ENCODE measurements around the gene C1QL1.
"Not testable (repeated sequence)": the region's sequence is repeated elsewhere in the genome, so short reads cannot be mapped to it uniquely, and the experiment has no call there.

Gene C1QL1

DNA sequence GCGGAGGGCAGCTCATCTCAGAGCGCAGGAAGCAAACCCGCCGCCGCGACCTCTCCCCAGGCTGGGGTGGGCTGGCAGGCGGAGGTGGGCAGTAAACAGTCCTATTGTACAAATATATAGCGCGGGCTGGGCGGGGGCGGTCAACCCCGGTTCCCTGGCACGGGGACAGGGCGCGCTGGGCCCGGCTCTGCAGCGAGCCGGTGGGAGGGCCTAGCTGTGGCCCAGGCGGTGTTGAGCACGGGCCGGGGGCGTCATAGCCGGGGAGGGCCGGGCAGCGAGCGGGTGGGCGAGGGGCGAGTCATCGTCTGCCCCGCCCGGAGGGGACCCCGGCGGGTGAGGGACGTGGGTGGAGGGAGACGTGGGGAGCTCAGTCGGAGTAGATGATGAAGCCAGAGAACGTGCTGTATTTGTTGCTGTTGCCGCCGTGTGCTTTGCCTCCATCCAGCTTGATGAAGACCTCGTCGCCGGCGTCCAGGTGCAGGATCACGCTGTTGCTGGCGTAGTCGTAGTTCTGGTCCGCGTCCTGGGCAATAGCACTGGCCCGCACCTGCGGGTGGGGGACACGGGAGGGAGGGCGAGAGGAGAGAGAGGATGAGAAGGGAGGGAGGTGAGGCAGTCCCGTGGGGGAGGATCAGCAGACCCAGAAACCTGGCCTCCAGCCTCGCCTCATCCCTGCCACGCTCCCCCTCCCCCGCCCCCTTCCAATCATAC is 8.1 kb downstream of the C1QL1 start:
- DNase-seq, result no peak

- DNase-seq, result no peak
These were observed 10.8 kb downstream of the C1QL1 start for GRCh38 chr17:44956998-44957981.

DNA sequence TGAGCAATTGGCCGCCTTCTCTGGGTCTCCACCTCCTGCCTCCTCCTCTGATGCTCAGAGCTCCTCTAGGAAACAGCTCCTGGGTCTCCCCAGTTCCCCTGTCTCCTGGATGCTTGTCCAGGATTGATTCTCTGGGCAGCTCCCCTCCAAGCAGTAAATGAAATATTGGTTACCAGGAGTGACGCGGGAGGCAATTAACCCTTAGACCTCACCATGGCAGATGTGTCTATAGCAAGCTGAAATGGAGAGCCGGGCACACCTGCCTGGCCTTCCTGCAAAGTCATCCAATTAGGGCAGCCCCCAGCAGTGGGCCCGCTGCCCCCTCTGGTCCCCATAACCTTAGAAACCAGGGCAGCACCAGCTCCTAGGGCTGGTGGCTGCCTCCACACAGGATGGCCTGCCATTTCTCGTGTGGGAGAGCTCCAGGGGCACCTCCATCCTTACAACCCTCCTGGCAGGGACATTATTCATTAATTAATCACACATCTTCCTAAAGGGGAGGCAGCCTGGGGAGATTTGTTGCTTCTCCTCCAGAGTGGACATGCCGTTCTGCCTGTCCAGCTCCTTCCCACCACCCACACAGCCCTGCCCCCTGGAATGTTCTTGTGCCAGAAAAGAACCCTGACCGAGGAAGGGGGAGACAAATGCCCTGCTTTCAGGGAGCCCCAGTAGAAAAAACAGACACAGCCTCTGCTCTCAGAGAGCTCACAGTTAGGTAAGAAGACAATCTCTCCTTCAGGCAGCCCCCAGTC is 12.3 kb downstream of the C1QL1 start:
- DNase-seq, result no peak

DNA sequence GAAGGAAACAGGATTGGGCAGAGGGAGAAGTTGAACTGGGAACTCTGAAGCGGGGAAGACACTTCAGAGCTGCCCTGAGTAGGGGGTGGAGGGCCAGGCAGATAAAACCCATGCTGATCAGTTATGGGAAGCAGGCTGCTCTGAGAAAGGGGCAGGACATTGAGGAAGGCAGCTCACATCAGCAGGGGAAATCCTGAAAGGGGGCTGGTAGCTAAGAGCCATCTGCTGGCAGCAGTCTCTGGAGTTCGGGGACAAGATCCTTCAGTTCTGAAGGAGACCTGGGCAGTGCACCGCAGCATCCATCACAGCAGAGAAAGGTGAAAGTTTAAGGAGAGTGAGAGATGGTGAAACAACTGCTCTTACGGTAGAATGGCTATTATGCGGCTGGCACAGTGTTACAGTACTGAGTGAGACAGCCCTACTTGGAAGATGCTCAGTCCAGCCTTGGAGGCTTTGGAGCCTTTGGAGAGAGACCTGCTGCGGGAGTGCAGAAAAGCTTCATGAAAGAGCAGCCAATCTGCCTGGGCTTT is 15.1 kb downstream of the C1QL1 start:
- no peak for DNase-seq

- no peak for DNase-seq
These were observed 19.7 kb downstream of the C1QL1 start for GRCh38 chr17:44948315-44948795.

- peak; percentile 97 for DNase-seq
These were observed 20.4 kb downstream of the C1QL1 start, which contains the start of gene KIF18B for GRCh38 chr17:44947461-44948314. Gene KIF18B, minus strand, starts transcription at chr17:44947773. Its CDS starts 11,429 bp downstream, at chr17:44936344.

- DNase-seq, result not testable (repeated sequence)
These were observed 22.5 kb downstream of the C1QL1 start for GRCh38 chr17:44945652-44946051.

DNA sequence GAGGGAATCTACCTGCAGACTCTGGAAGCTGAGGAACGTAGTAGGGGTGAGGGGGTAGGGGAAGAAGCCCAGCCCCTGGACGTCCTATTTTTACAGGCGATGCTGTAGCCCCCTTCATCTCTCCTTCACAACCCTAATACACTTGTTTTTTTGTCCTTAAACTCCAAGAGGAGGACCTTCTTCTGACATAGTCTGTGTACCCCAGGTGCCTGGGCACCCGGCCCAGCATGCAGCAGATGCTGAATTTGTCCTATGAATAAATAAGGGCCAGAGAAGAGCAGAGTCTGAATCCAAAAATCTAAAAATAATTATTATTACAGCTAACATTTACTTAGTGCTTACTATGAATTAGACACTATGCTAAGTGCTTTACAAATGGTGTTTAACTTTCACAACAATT is 25.6 kb downstream of the C1QL1 start:
- no peak for DNase-seq

DNA sequence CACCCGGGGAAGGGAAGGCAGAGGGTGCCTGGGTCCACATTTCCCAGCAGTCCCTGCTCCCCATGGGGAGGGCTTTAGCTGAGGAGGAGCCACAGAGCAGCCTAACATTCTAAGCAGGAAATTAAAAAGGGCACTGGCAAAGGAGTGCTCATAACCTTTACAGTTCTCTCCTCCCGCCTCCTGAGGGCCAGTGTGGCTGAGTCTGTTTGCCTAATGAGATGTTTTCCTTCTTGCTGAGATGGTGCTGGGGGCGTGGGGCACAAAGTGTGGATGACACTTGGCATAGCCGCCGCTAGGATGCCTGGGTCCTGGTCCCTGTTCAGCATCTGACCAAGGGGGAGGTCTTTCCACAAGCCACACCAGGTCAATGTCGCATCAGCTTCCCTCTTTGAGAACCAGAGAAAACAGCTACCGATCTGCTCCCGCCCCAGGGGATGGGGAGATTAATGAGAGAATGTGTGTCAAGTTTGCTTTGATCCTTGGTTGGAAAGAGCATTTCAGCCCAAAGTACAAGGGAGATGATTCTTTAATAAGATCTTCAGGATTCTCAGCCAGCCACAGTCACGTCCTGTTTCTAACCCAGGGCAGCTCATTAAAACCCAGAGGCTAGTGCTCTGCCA is 26.3 kb downstream of the C1QL1 start:
- no peak for DNase-seq

- no peak for DNase-seq
These were observed 27.3 kb downstream of the C1QL1 start for GRCh38 chr17:44940768-44941167.

GRCh38 chr17:44940317-44940716 is 27.8 kb downstream of the C1QL1 start:
- DNase-seq, result no peak

- DNase-seq, result no peak
These were observed 33.0 kb downstream of the C1QL1 start for GRCh38 chr17:44935116-44935515.

DNA sequence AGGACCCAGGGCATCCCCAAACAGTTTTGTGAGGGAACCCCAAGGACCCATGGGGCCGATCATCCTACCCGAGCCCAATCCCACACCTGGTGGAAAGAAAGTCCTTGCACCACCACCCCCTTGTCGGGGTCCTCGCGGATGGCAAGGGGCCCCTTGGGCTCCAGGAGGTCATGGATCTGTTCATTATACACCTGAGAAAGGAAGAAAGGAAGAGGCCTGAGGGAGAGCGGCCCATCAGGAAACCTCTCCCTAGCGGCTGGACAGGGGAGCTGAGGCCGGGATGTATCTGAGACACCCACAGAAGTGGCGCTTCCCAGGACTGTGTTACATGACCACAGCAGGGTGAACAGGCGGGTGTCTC is 33.4 kb downstream of the C1QL1 start:
- no peak for DNase-seq

GRCh38 chr17:44933824-44934744 is 34.0 kb downstream of the C1QL1 start:
- no peak for DNase-seq

DNA sequence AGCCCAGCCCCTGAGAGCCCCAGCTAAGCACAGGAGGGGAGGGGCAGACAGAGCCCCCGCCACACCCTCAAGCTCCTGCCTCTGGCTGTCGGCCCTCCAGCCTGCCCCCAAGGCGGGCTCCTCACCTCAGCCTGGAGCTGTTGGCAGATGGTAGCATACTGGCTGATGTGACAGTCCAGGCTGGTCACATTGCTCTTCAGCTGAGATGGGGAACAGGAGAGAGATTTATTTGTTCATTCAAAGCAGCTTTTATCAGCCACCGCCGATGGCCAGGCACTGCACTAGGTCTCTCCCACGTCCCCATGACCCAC is 35.4 kb downstream of the C1QL1 start:
- no peak for DNase-seq

DNA sequence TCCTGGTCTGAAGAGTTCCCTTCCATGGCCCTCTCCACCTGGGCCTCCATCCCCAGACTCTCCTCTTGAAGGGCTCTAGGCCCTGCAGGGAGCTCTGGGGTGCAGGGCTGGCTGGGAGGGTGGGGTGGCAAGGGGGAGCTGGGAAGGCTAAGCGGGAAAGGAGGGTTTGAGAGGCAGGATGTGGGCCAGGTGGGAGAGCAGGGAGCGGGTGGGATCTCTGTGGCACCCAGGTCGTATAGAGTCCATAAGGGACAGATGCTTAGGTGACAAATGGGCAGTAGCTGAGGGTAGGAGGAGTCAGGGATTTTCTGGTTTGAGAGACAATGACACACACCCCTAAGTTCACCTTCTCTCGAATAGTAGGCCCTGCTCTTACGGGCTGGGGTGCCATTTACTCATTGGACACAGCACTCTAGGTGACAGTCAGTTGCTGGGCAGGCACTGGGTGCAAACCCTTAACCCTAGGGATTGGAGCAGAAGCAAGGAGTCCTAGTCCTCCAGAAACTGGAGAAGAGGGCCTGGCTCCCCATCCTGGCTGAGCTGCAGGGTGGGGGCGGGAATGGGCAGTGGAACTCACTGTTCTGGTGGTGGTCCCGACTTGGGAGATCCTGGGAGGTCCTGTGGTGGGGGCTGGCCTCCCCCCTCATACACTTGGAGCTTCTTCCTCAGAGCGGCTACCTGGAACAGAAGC is 35.9 kb downstream of the C1QL1 start:
- no peak for DNase-seq

GRCh38 chr17:44931376-44931775 is 36.7 kb downstream of the C1QL1 start:
- DNase-seq, result no peak

DNA sequence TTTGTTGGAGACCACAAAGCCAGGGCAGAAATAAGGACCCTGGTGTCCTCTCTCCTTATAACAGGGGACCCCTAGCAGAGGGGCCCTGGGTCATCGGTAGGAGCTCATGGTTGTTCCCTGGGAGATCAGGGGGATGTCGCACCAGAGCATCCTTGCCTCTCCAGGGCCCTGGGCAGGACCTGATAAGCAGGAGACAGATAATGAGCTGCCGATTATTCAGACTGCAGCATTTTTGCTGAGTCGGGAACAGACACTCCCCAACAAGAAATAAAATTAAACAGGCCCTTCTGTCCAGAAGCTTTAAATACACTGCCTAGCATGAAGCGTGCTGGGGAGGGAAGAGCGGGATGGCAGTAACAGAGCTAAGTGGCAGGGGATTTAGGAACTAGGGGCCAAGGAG is 37.4 kb downstream of the C1QL1 start:
- no peak for DNase-seq

DNA sequence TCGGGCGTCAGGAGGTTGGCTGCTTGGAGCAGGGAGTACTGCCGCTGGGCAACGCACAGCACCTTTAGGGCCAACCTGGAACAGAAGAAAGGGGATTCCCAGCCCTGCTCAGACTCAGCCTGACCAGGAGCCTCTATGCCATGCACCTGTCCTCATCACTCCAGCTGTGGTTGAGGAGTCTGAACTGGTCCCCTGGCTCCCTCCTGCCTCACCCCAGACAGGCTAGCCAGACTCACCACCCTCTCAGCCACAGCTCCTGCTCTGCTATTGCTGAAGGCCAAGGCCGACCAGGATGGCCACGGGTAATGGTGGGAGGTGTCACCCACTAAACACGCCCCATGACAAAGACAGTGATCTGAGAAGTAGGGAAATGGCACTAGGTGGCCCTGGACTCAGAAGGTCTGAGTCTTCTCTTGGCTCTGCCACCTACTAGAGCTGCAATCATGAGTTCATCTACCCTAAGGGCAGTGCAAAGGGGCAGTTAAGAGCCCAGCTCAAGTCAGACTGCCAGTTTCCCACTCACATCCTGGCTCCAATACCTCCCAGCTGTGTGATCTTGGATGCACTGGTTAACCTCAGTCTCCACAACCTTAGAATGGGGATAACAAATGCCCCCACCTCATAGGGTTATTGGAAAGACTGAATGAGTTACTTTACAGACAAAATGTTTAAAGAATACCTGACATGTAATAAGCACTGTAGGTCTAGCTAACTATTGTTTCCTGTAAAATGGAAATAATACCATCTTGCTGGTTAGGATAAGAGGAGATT is 39.0 kb downstream of the C1QL1 start:
- no peak for DNase-seq
